A549 (cell line): ENCODE data around the gene TMEM128.

Source experiments
- CBX2 ChIP-seq: fragments of 200-600 bp; sonication (generic); IDR thresholded peaks from 2 replicates; pipeline ENCODE4 v1.6.1; 2016; ENCODE audit warnings: low read depth, mild to moderate bottlenecking, borderline replicate concordance
- CTCF ChIP-seq: fragments of >200 bp; sonication (Bioruptor Twin); formaldehyde crosslinking; IDR thresholded peaks from 3 replicates; pipeline ENCODE4 v1.5.1; 2016
- E2F6 ChIP-seq: IDR thresholded peaks from 2 replicates; pipeline ENCODE4 v1.6.1; 2012; ENCODE audit warnings: low read depth, borderline replicate concordance
- EP300 ChIP-seq, 2 experiments: fragments of >200 bp; sonication (Bioruptor Twin); formaldehyde crosslinking; IDR thresholded peaks; 2 replicates in 1 of 2; 3 replicates in 1 of 2; pipeline ENCODE4 v1.6.1; 2016 to 2017
- MAFK ChIP-seq: fragments of 450-650 bp; IDR thresholded peaks from 2 replicates; pipeline ENCODE4 v1.6.1; 2014; ENCODE audit not compliant: partially characterized antibody
- MAX ChIP-seq: IDR thresholded peaks from 2 replicates; pipeline ENCODE4 v1.6.1; 2012
- RCOR1 ChIP-seq: fragments of 150-350 bp; IDR thresholded peaks from 2 replicates; pipeline ENCODE4 v1.6.1; 2014; ENCODE audit warnings: antibody characterized with exemption, low read length, low read depth
- REST ChIP-seq: fragments of 200-600 bp; sonication (generic); IDR thresholded peaks from 2 replicates; pipeline ENCODE4 v1.6.1; 2016; ENCODE audit warnings: antibody characterized with exemption, mild to moderate bottlenecking, moderate library complexity
- ZC3H11A ChIP-seq: fragments of 450-650 bp; IDR thresholded peaks from 2 replicates; pipeline ENCODE4 v1.6.1; 2014; ENCODE audit warnings: antibody characterized with exemption, mild to moderate bottlenecking

- TF ChIP-seq MAFK (no peak), CTCF (no peak), E2F6 (no peak), CBX2 (no peak), RCOR1 (no peak), MAX (no peak), REST (no peak), EP300 (IDR thresholded peaks at IDR 0.05) (no peak), ZC3H11A (no peak)
Observed at GRCh38 chr4:4274226-4274625, 26.2 kb upstream of the TMEM128 start.
